Heart right ventricle (tissue), 16 donors: ENCODE data around the gene TRIM50. TPM values are rescaled to one million over a fixed set of nuclear protein-coding genes. Genes with fewer than 3 reads are reported as not detected.

ENCODE experiments used
- ATAC-seq, 8 donors: fragments of 200-7000 bp; cut with Tn5 transposase; one replicate each; pipeline ENCODE4 v1.9.1; 2020; ENCODE audit warnings: mild to moderate bottlenecking in 8 of 8, moderate library complexity in 8 of 8, moderate number of reproducible peaks in 1 of 8
- DNase-seq, 2 donors: peaks; one replicate each; pipeline ENCODE4 v3.0.0-alpha.2; 2020
- H3K27ac ChIP-seq, 10 donors: fragments of 200-600 bp; sonication (generic) in 2 of 10; one replicate each; pipeline versions ENCODE4 v1.5.0 to v1.8.0; 2020 to 2022; ENCODE audit warnings: mild to moderate bottlenecking in 3 of 10
- H3K27me3 ChIP-seq, 7 donors: fragments of 200-600 bp; one replicate each; pipeline ENCODE4 v1.8.0; 2021 to 2022; ENCODE audit warnings: mild to moderate bottlenecking in 2 of 7
- H3K36me3 ChIP-seq, 9 donors: fragments of 200-600 bp; sonication (generic) in 1 of 9; one replicate each; pipeline versions ENCODE4 v1.5.0 to v1.8.0; 2020 to 2022; ENCODE audit warnings: mild to moderate bottlenecking in 2 of 9
- H3K4me1 ChIP-seq, 9 donors: fragments of 200-600 bp; sonication (generic) in 1 of 9; one replicate each; pipeline versions ENCODE4 v1.5.0 to v1.8.0; 2020 to 2022; ENCODE audit warnings: mild to moderate bottlenecking in 4 of 9
- H3K4me3 ChIP-seq, 10 donors: fragments of 200-600 bp; sonication (generic) in 2 of 10; one replicate each; pipeline versions ENCODE4 v1.5.0 to v1.8.0; 2020 to 2022; ENCODE audit warnings: mild to moderate bottlenecking in 7 of 10, moderate library complexity in 2 of 10
- H3K9me3 ChIP-seq, 11 donors: fragments of 200-600 bp in 10 of 11; sonication (generic) in 2 of 11; one replicate each; pipeline versions ENCODE4 v1.5.0 to v1.8.0; 2013 to 2022; ENCODE audit warnings: mild to moderate bottlenecking in 2 of 11, control low read depth in 1 of 11, moderate library complexity in 1 of 11
- WGBS, 2 donors: extraction: QIAGEN DNeasy Blood & Tissue Kit; methylation state at CpG; one replicate each; pipeline ENCODE4 v1.1.7; 2013; ENCODE audit warnings: inconsistent platforms in 1 of 2; 5-methylcytosine and 5-hydroxymethylcytosine counted together
- intact Hi-C, 10 donors: fragments of 100-400 bp; cut with DNase I; formaldehyde crosslinking; loops; one replicate each; pipeline versions ENCODE4 v1.11.1 to v1.14.2; 2022
- polyA plus RNA-seq, 2 donors: library from polyadenylated mRNA; stranded (reverse); fragments of 200-250 nt; gene quantifications; one replicate each; pipeline ENCODE4 v1.2.3, GENCODE V29; 2013
- total RNA-seq, 10 donors: library from RNA; stranded (reverse); fragmentation: NEBNext Ultra II Directional in 3 of 10; extraction: Animal tissue kit (Norgen Biotek cat#: 25700) in 3 of 10; gene quantifications; one replicate each; pipeline versions ENCODE4 v1.2.1 to v1.2.4, GENCODE V29; 2021 to 2023
- TF ChIP-seq, protein P1 (sequence below), 9 donors: fragments of 200-600 bp; sonication (generic) in 2 of 9; IDR thresholded peaks; one replicate each; pipeline versions ENCODE4 v1.5.0 to v1.8.0; 2021 to 2022; ENCODE audit warnings: antibody characterized with exemption in 9 of 9, mild to moderate bottlenecking in 5 of 9, moderate library complexity in 1 of 9
- donor health status: Arrhythmogenic right ventricular cardiomyopathy.
- donor health status: ischemic (EF 13 %, LVEDD 7.1; RV severe dilation, severe dysfunction).
- donor health status: healthy with polysubstance abuse.
- donor health status: DM: no; HTN: yes; CAD: no.
- donor health status: DM: no; HTN: no; CAD: no.
- donor health status: ischemic (EF 25% LVEDD 6.9; RV normal size, moderate dysfunction).
- donor health status: ischemic (EF 25% LVEDD 5.7; RV mildly dilated, moderate dysfunction).
- donor health status: healthy.
- donor health status: DM: yes; HTN: yes; CAD: no.
- donor health status: Ischemic cardiomyopathy.
- donor health status: ischemic (EF 35%, LVEDD 5.7; RV mildly dilated, moderate dysfunction).
- donor health status: nonischemic (EF 11% LVEDD 7.7; RV severe dilation, severe dysfunction).
- donor health status: DM: yes; HTN: yes; CAD: no.
- donor health status: PGD.
- donor health status: ischemic (EF 29% LVEDD 5.4; RV normal size, mild dysfunction).
- donor health status: nonischemic (EF 23%, LVEDD 6.1; RV moderate dilation, normal function).

The TRIM50 gene
- total and polyA plus RNA-seq, 12 donors: 0.04 to 0.62 (median 0.24) TPM; not detected in 4

DNA sequence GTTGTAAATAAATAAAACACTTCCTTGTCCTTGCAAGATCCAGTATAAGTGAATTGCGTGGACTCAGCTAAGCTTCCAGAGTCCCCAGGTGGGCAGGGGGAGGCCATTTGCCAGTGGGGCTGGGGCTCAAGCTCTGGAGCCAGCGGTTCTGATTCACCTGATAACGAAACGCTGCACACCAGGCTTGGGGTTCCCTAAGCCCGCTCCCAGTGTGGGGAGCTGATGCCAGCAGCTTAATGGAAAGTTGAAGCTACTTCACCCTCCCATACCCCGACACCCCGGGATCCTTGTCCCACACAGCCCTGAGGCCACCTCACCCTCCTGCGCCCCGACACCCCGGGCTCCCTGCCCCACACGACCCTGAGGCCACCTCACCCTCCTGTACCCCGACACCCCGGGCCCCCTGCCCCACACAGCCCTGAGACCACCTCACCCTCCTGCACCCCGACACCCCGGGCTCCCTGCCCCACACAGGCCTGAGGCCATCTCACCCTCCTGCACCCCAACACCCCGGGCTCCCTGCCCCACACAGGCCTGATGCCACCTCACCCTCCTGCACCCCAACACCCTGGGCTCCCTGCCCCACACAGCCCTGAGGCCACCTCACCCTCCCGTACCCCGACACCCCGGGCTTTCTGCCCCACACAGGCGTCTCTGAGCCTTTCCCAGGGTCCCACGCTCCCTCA, 30.9 kb upstream of the TRIM50 start:
- Histone ChIP-seq H3K9me3 (no peaks in the 10 kb centered on the region), H3K27ac (peak overlapping the region in 2 of 10 donors; percentile 43 to 86), H3K4me3 (peak overlapping the region in 6 of 10 donors; percentile 7 to 49 (median 43)), H3K36me3 (no peaks in the 10 kb centered on the region), H3K27me3 (peaks cover 0 to 2% (median 0%) of the 10 kb centered on the region in 7 donors), H3K4me1 (peaks cover 0 to 14% (median 8%) of the 10 kb centered on the region in 9 donors)
- DNase-seq: no peak
- TF ChIP-seq, protein P1, sequence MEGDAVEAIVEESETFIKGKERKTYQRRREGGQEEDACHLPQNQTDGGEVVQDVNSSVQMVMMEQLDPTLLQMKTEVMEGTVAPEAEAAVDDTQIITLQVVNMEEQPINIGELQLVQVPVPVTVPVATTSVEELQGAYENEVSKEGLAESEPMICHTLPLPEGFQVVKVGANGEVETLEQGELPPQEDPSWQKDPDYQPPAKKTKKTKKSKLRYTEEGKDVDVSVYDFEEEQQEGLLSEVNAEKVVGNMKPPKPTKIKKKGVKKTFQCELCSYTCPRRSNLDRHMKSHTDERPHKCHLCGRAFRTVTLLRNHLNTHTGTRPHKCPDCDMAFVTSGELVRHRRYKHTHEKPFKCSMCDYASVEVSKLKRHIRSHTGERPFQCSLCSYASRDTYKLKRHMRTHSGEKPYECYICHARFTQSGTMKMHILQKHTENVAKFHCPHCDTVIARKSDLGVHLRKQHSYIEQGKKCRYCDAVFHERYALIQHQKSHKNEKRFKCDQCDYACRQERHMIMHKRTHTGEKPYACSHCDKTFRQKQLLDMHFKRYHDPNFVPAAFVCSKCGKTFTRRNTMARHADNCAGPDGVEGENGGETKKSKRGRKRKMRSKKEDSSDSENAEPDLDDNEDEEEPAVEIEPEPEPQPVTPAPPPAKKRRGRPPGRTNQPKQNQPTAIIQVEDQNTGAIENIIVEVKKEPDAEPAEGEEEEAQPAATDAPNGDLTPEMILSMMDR (IDR thresholded peaks at IDR 0.05): no peak
- peak in 2 of 8 donors; percentile 8 to 20 for ATAC-seq
- intact Hi-C loops: no loop called here
- WGBS, 2 donors: 77 to 81% methylated on average over 21 of the region's 21 CpGs

GRCh38 chr7:73356159-73356558, 28.3 kb upstream of the TRIM50 start:
- no peak overlapping the region for H3K4me3 ChIP-seq
- intact Hi-C loops: no loop called here
- ATAC-seq (no peak), DNase-seq (no peak)
- H3K9me3 ChIP-seq: peaks cover 0 to 15% (median 0%) of the 10 kb centered on the region in 11 donors
- peaks cover 0 to 14% (median 8%) of the 10 kb centered on the region in 9 donors for H3K4me1 ChIP-seq
- no peaks in the 10 kb centered on the region for H3K36me3 ChIP-seq
- WGBS, 2 donors: 80 to 81% methylated on average over 5 of the region's 5 CpGs
- H3K27ac ChIP-seq: no peak overlapping the region
- TF ChIP-seq, protein P1 (IDR thresholded peaks at IDR 0.05): no peak
- H3K27me3 ChIP-seq: no peaks in the 10 kb centered on the region

GRCh38 chr7:73354821-73355220, 26.9 kb upstream of the TRIM50 start:
- no peaks in the 10 kb centered on the region for H3K36me3 ChIP-seq
- H3K9me3 ChIP-seq: peaks cover 0 to 15% (median 0%) of the 10 kb centered on the region in 11 donors
- WGBS, 2 donors: 86 to 87% methylated on average over 17 of the region's 17 CpGs
- intact Hi-C loops: no loop called here
- TF ChIP-seq, protein P1 (IDR thresholded peaks at IDR 0.05): no peak
- no peaks in the 10 kb centered on the region for H3K27me3 ChIP-seq
- DNase-seq (no peak), ATAC-seq (no peak)
- peaks cover 0 to 17% (median 8%) of the 10 kb centered on the region in 9 donors for H3K4me1 ChIP-seq
- no peak overlapping the region for H3K4me3 ChIP-seq
- H3K27ac ChIP-seq: no peak overlapping the region

DNA sequence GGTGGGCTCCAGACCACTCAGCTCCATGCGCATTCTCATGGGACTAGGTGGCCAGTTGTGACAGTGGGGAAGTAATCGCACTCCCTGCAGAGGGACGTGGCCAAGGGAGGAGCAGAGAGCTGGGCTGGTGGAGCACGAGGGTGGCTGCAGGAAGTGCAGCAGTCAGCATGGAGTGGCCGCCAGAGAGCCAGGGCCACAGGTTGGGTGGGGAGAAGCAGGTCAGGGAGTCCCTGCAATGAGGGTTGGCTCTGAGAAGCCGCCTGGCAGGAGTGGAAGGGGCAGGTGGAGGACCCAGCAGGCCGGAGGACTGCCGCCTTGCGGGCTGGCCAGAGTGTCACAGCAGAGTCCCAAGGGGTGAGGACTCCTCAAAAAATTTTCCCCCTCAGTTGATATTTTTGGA, 26.3 kb upstream of the TRIM50 start:
- WGBS, 2 donors: 88 to 90% methylated on average over 9 of the region's 9 CpGs
- peaks cover 0 to 15% (median 0%) of the 10 kb centered on the region in 11 donors for H3K9me3 ChIP-seq
- peaks cover 0 to 17% (median 8%) of the 10 kb centered on the region in 9 donors for H3K4me1 ChIP-seq
- H3K27ac ChIP-seq: no peak overlapping the region
- no peak overlapping the region for H3K4me3 ChIP-seq
- intact Hi-C loops: no loop called here
- ATAC-seq (no peak), DNase-seq (no peak)
- TF ChIP-seq, protein P1 (IDR thresholded peaks at IDR 0.05): no peak
- H3K36me3 ChIP-seq: no peaks in the 10 kb centered on the region
- no peaks in the 10 kb centered on the region for H3K27me3 ChIP-seq
